ENCODE data around the gene DUSP16. TPM values are rescaled to one million over a fixed set of nuclear protein-coding genes. Genes with fewer than 3 reads are reported as not detected.

The DUSP16 gene
- total RNA-seq, 2 donors from 2014 or later = 105 to 129 TPM

DNA sequence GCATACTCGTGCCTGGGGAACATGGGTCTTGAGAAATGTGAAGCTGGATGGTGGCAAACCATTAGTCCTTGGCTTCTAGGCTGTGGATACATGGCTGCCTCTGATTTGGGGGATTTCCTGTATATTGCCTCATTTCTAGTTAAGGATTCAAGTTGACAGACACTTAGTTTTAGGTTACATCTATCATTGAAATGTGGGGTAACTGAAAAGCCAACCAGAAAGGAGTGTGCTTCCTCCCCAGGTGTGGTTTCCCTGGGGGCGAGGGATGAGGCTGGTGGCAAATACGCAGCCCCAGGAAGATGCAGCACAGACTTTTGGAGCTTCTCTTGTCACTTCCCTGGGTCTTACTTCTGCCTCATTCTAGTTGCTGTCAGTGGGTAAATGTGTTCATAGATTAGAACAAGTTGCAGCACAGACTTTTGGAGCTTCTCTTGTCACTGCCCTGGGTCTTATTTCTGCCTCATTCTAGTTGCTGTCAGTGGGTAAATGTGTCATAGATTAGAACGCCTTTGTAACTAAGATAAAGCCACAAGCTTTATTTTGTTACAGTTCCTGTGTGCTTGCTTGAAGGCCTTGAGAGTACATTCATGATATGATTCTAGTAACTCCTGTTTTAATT, 120.7 kb downstream of the DUSP16 start:
- Mint-ChIP-seq H3K36me3 (ENCODE audit: insufficient read depth in 2 of 2) (peaks cover 9 to 16% of the 10 kb centered on the region in 2 donors), H3K4me3 (peak overlapping the region; percentile 21 to 90), H3K27me3 (ENCODE audit: low read depth) (no peaks in the 10 kb centered on the region), H3K4me1 (ENCODE audit: low read depth) (peaks cover 75% of the 10 kb centered on the region), H3K9me3 (peaks cover 3 to 5% of the 10 kb centered on the region in 2 donors), H3K27ac (peak overlapping the region; percentile 100)
- DNase-seq (peak; percentile 61 to 73), ATAC-seq (replicated peaks in 1 of 2) (peak; percentile 73 to 80)

DNA sequence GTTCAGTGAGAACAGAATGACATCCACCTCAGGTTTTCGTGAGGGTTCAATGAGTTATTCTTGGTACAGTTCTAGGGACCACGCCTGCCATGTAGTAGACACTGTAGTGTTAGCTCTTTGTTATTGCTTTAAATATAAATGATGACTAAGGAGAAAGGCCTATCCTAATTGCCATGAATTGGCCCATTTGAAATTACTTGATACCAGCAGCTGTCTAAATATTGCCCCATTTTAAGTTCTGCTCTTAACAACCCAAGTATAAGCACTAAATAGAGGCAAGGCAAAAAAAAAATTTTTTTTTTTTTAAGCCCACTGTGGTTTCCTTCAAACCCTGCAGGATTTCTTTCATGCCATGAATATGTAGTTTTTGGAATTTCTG, 121.2 kb downstream of the DUSP16 start:
- Mint-ChIP-seq H3K36me3 (ENCODE audit: insufficient read depth in 2 of 2) (peaks cover 11 to 20% of the 10 kb centered on the region in 2 donors), H3K4me3 (peak overlapping the region; percentile 21 to 90), H3K27ac (peak overlapping the region; percentile 100), H3K4me1 (ENCODE audit: low read depth) (peaks cover 71% of the 10 kb centered on the region), H3K9me3 (peaks cover 3 to 7% of the 10 kb centered on the region in 2 donors), H3K27me3 (ENCODE audit: low read depth) (no peaks in the 10 kb centered on the region)
- DNase-seq (no peak), ATAC-seq (replicated peaks in 1 of 2) (no peak)

DNA sequence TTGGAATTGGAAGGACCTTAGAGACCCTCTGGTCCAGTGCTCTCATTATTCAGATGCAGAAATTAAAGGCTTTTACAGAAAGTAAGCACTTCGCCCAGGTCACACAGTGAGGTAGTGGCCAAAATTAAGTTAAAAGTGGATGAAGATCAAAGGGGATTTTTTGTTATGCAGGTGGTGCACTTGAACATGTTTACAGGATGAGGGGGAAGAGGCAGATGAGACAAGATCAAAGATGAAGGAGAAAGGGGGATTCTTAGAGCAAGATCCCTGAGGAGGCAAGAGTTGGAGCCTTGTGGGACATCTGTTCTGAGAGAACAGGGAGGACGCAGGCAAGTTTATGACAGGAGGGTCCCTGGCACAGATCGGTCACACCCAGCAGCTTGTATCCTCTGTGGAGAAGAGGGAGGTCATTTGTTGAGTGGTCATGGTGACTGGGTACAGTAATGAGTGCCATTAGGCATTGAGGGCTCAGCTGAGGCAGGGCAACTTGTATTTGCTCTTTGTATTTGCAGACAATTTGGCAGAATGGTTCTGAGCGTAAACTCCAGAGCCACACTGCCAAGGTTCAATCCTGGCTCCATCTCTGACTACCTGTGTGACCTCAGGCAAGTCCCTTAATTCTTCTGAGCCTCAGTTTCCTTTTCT, 121.8 kb downstream of the DUSP16 start:
- Mint-ChIP-seq H3K36me3 (ENCODE audit: insufficient read depth in 2 of 2) (peaks cover 12 to 25% of the 10 kb centered on the region in 2 donors), H3K4me1 (ENCODE audit: low read depth) (peaks cover 71% of the 10 kb centered on the region), H3K27me3 (ENCODE audit: low read depth) (no peaks in the 10 kb centered on the region), H3K9me3 (peaks cover 3 to 7% of the 10 kb centered on the region in 2 donors), H3K4me3 (peak overlapping the region; percentile 21 to 90), H3K27ac (peak overlapping the region; percentile 100)
- DNase-seq (no peak), ATAC-seq (replicated peaks in 1 of 2) (no peak)

DNA sequence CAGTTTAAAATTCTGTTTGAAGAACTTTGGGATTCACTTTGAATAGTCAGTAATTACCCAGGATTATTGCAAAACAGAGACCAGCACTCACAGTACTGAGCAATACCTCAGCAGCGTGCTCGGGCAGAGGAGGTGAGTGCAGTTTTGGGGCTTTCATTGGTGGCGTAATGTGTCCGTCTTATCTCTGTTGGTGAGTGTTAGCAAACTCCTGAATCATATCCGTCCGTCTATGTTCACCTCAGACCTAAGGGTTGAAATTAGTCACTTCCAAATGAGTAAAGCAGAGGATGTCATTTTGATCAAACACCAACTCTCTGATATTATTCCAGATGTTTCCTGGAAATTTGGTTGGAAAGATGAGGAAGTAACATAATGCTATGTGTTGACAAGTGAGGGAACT, 123.0 kb downstream of the DUSP16 start:
- Mint-ChIP-seq H3K27ac (peak overlapping the region; percentile 100), H3K4me1 (ENCODE audit: low read depth) (peaks cover 70% of the 10 kb centered on the region), H3K9me3 (peaks cover 3 to 7% of the 10 kb centered on the region in 2 donors), H3K4me3 (peak overlapping the region; percentile 28 to 90), H3K36me3 (ENCODE audit: insufficient read depth in 2 of 2) (peaks cover 14 to 27% of the 10 kb centered on the region in 2 donors), H3K27me3 (ENCODE audit: low read depth) (no peaks in the 10 kb centered on the region)
- DNase-seq = peak; percentile 82 to 89
- ATAC-seq (replicated peaks in 1 of 2) = peak; percentile 83 to 84

DNA sequence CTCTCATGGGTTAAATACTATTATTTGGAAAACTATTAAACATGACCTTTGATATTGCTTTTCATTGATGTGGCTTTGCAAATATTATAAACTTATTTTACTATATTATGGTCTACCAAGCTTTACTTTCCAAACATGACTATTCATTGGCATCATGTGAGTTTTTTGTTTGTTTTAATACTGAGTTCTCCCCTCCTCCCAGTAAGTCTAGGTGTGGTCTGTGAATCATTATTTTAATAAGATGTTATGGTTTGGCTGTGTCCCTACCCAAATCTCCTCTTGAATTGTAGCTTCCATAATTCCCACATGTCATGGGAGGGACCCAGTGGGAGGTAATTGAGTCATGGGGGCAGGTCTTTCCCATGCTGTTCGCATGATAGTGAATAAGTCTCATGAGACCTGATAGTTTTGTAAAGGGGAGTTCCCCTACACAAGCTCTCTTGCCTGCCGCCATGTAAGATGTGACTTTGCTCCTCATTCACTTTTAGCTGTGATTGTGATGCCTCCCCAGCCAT, 125.8 kb downstream of the DUSP16 start:
- Mint-ChIP-seq H3K9me3 (peaks cover 3 to 7% of the 10 kb centered on the region in 2 donors), H3K4me1 (ENCODE audit: low read depth) (peaks cover 67% of the 10 kb centered on the region), H3K4me3 (peak overlapping the region in 1 of 2 donors; percentile 23), H3K27me3 (ENCODE audit: low read depth) (no peaks in the 10 kb centered on the region), H3K27ac (peak overlapping the region; percentile 78), H3K36me3 (ENCODE audit: insufficient read depth in 2 of 2) (peaks cover 16 to 32% of the 10 kb centered on the region in 2 donors)
- ATAC-seq (replicated peaks in 1 of 2) = no peak
- no peak for DNase-seq

DNA sequence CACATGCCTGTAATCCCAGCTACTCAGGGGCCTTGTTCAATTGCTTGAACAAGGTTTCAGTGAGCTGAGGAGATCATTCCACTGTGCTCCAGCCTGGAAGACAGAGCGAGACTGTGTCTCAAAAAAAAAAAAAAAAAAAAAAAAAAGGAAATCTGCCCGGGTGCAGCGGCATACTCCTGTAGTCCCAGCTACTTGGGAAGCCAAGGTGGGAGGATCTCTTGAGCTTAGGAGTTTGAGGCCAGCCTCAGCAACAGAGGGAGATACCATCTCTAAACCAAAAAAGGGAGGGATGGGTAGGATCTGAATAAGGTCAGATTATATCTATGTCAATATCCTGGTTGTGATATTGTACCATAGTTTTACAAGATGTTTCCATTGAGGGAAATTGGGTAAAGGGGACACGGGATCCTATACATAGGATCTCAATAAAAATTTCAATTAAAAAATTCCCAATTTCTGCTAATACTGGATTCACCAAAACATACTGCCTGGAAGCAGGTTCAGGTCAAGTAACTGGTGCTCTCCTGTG, 129.4 kb downstream of the DUSP16 start:
- no peak for ATAC-seq (replicated peaks in 1 of 2)
- Mint-ChIP-seq H3K4me1 (ENCODE audit: low read depth) (peaks cover 67% of the 10 kb centered on the region), H3K4me3 (no peak overlapping the region), H3K9me3 (peaks cover 3 to 7% of the 10 kb centered on the region in 2 donors), H3K36me3 (ENCODE audit: insufficient read depth in 2 of 2) (peaks cover 14 to 27% of the 10 kb centered on the region in 2 donors), H3K27me3 (ENCODE audit: low read depth) (no peaks in the 10 kb centered on the region), H3K27ac (peak overlapping the region; percentile 60)
- DNase-seq = no peak

DNA sequence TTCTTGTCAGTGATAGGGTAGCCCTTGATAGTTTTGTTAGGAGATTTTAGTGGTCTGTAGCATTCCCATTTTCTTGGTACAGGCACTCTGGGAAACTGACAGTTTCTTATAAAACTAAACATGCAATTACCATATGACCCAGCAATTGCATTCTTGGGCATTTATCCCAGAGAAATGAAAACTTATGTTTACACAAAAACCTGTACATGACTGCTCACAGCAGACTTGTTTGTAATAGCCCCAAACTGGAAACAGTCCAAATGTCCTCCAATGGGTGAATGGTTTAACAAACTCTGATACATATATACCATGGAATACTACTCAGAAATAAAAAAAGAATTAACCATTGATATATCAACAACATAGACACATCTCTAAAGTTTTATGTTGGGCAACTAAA, 130.3 kb downstream of the DUSP16 start:
- no peaks in the 10 kb centered on the region for H3K27me3 Mint-ChIP-seq (ENCODE audit: low read depth)
- no peak for DNase-seq
- peak overlapping the region in 1 of 2 donors; percentile 62 for H3K4me3 Mint-ChIP-seq
- H3K4me1 Mint-ChIP-seq (ENCODE audit: low read depth) = peaks cover 71% of the 10 kb centered on the region
- peak overlapping the region; percentile 86 for H3K27ac Mint-ChIP-seq
- H3K36me3 Mint-ChIP-seq (ENCODE audit: insufficient read depth in 2 of 2) = peaks cover 13 to 20% of the 10 kb centered on the region in 2 donors
- no peak for ATAC-seq (replicated peaks in 1 of 2)
- peaks cover 3 to 6% of the 10 kb centered on the region in 2 donors for H3K9me3 Mint-ChIP-seq

DNA sequence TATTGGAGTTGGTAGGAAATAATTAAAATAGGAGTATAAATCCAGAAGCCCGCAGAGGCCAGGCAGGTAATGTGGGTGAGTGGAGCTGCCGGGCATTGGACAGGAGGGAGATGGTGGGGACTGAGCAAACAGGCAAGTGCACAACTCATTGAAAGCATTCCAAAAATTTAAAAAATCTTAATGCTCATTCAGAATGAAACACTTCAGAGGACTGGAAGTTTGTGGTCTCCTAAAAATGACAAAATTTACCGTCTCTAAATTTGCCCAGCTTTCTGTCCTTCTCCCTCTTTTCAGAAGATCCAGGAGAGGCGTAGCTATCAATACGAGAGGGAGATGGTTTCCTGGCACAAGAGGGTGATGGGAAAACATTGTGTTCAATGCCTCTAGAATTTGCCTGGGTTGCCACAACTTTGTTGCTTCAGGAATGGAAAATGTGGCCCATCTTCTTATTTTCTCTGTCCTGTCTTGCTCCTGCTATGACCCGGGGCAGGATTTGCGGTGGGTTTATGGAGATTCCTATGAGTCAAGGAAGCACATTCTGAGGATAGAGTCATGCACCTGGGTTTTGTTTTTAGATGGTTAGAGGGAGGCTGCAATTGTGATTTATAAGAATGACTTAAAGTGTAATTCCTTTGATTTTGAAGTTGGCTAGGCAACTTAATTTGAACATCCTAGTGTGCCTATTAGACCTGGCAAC, 133.6 kb downstream of the DUSP16 start:
- peak overlapping the region in 1 of 2 donors; percentile 58 for H3K4me3 Mint-ChIP-seq
- ATAC-seq (replicated peaks in 1 of 2) = peak; percentile 54 to 62
- no peaks in the 10 kb centered on the region for H3K27me3 Mint-ChIP-seq (ENCODE audit: low read depth)
- H3K9me3 Mint-ChIP-seq = peaks cover 3 to 4% of the 10 kb centered on the region in 2 donors
- H3K4me1 Mint-ChIP-seq (ENCODE audit: low read depth) = peaks cover 85% of the 10 kb centered on the region
- peaks cover 10 to 17% of the 10 kb centered on the region in 2 donors for H3K36me3 Mint-ChIP-seq (ENCODE audit: insufficient read depth in 2 of 2)
- DNase-seq = no peak
- H3K27ac Mint-ChIP-seq = peak overlapping the region; percentile 86

DNA sequence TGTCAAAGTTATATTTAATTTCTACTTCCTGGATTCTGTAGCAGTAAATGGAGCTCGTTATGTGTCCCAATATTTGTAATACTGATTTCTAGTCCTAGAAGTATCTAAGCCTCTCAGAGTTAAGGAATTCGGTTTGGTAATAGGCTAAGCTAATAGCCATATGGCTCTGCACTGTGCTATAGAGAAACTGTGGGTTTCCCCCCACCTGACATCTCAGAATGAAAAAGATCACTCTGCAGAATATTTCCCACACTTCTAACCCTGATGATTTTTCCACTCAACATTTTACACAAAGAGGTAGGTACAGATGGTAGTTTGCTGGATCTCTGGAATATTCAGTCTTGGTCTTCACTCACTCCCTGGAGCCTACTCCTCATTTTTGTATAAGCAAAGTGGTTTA, 134.6 kb downstream of the DUSP16 start:
- Mint-ChIP-seq H3K27ac (peak overlapping the region; percentile 86), H3K9me3 (peaks cover 10% of the 10 kb centered on the region in 2 donors), H3K27me3 (ENCODE audit: low read depth) (no peaks in the 10 kb centered on the region), H3K4me3 (peak overlapping the region in 1 of 2 donors; percentile 52), H3K4me1 (ENCODE audit: low read depth) (peaks cover 75% of the 10 kb centered on the region), H3K36me3 (ENCODE audit: insufficient read depth in 2 of 2) (peaks cover 20 to 27% of the 10 kb centered on the region in 2 donors)
- ATAC-seq (replicated peaks in 1 of 2) (peak; percentile 37 to 43), DNase-seq (no peak)

DNA sequence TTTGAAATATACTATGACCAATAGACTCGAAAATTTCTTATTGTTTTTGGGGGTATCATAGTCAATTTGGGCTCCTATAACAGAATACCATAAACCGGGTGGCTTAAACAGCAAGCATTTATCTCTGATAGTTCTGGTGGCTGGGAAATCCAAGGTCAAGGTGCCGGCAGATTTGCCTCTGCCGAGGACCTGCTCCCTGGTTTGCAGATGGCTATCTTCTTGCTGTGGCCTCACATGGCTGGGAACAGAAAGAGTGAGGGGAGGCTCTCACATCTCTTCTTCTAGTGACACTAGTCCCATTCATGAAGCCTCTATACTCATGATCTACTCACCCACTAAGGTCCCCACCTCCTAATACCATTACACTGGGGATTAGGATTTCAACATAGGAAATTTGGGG, 135.1 kb downstream of the DUSP16 start:
- no peak for DNase-seq
- peak overlapping the region; percentile 86 for H3K27ac Mint-ChIP-seq
- H3K36me3 Mint-ChIP-seq (ENCODE audit: insufficient read depth in 2 of 2) = peaks cover 18 to 28% of the 10 kb centered on the region in 2 donors
- no peaks in the 10 kb centered on the region for H3K27me3 Mint-ChIP-seq (ENCODE audit: low read depth)
- peaks cover 10% of the 10 kb centered on the region in 2 donors for H3K9me3 Mint-ChIP-seq
- H3K4me3 Mint-ChIP-seq = peak overlapping the region in 1 of 2 donors; percentile 52
- H3K4me1 Mint-ChIP-seq (ENCODE audit: low read depth) = peaks cover 70% of the 10 kb centered on the region
- no peak for ATAC-seq (replicated peaks in 1 of 2)

DNA sequence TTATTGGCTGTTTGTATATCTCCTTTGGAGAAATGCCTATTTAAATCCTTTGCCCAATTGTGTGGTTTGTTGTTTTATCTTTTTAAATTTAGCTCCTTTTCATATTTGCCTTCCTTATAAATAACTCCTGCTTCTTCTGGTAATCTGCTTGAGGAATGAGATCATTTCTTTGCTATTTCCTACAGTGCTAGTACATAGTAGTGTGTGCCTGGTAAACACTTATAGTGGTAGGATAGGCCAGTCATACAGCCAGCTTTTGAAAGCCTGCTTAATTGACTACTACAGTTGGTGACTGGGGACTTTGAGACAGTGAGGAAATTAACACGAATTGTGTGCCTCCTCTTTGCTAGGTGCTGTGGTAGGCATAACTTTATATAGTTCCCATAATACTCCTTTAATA, 137.0 kb downstream of the DUSP16 start:
- Mint-ChIP-seq H3K36me3 (ENCODE audit: insufficient read depth in 2 of 2) (peaks cover 33 to 37% of the 10 kb centered on the region in 2 donors), H3K4me3 (peak overlapping the region; percentile 2 to 16), H3K4me1 (ENCODE audit: low read depth) (peaks cover 50% of the 10 kb centered on the region), H3K9me3 (peaks cover 10 to 19% of the 10 kb centered on the region in 2 donors), H3K27ac (peak overlapping the region; percentile 9), H3K27me3 (ENCODE audit: low read depth) (no peaks in the 10 kb centered on the region)
- DNase-seq (no peak), ATAC-seq (replicated peaks in 1 of 2) (peak; percentile 53 to 82)

DNA sequence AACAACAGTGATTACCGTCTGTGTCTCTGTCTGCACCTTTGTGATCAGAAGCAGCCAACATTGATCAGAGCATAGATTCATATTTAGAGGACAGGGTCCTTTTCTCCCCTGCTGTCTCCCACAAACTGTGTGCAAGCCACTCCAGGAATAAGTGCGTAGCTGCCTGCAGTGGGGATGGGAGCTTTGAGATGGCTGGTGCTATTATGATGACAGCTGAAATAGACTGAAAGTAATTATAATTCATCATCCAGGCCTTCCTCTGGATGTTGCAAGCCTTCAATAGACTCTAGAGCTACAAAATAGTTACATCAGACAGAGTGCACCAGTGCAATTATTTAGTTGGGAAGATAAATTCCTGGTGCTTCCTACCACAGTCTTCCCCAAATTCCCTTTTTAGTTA, 137.7 kb downstream of the DUSP16 start:
- DNase-seq = no peak
- Mint-ChIP-seq H3K4me1 (ENCODE audit: low read depth) (peaks cover 48% of the 10 kb centered on the region), H3K27ac (peak overlapping the region; percentile 7)

More for the DNA sequence above, 137.7 kb downstream of the DUSP16 start:
- Mint-ChIP-seq H3K36me3 (ENCODE audit: insufficient read depth in 2 of 2) (peaks cover 34 to 40% of the 10 kb centered on the region in 2 donors), H3K9me3 (peaks cover 10 to 21% of the 10 kb centered on the region in 2 donors), H3K27me3 (ENCODE audit: low read depth) (no peaks in the 10 kb centered on the region), H3K4me3 (peak overlapping the region in 1 of 2 donors; percentile 4)
- ATAC-seq (replicated peaks in 1 of 2) = no peak
